H7 (cell line): ENCODE results near the gene HOXB8. TPM values are rescaled to one million over a fixed set of nuclear protein-coding genes. Genes with fewer than 3 reads are reported as not detected.

Experiments used
- DNase-seq: peaks from one replicate; pipeline ENCODE4 v3.0.0; 2012
- H3K27me3 ChIP-seq: 2 replicates; pipeline ENCODE4 v1.6.0; 2011; ENCODE audit warnings: mild to moderate bottlenecking, low read length; ENCODE audit not compliant: control insufficient read depth, insufficient read depth
- H3K36me3 ChIP-seq: replicated peaks from 2 replicates; pipeline ENCODE4 v1.5.1; 2011; ENCODE audit warnings: low read length; ENCODE audit not compliant: control insufficient read depth, insufficient read depth
- H3K4me3 ChIP-seq: 2 replicates; pipeline ENCODE4 v1.5.1; 2011; ENCODE audit warnings: low read depth, mild to moderate bottlenecking, control low read depth, low read length, moderate library complexity; ENCODE audit not compliant: insufficient read depth
- total RNA-seq: library from RNA; depleted of rRNA; stranded (reverse); fragments of >200 nt; shearing (Covaris generic); gene quantifications from 2 replicates; pipeline ENCODE4 v1.2.3, GENCODE V29; 2014

Gene HOXB8
- total RNA-seq, 1 experiment from 2014 or later = not detected

DNA sequence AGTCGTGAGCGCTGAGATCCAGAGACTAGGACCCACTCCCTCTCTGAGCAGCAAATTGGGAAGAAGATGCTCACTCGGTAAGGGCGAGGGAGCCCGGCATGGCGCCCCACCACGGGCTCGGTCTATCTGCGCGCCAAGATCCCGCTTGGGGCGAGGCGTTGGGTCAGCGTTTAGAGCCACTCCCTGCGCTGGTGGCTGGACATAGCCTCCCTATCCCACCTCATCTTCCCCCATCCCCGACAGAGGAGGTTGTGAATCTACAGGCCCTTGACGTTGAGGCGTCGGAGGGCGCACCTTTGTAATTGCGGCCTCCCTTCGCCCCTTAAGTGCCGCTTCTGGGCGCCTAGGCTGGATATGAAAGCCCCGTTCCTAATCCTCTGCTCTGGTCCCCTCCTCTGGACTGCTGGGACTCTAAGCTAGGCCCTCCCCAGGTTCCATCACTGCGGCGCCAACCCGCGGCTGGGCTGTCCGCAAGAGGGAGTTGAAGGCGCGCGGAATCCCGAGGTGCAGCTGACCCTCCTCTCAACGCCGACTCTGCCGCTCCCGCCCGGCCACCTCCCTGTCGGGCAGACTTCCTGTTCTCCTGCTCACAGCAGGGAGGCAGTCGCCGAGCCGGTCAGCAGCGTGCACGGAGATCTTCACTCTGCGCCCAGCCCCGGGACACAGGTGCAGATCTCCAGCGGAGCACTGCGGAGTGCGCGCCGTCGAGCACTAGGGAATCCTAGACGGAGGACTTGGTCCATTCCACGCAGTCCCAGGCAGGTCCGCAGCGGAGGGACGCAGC lies 27.2 kb upstream of the HOXB8 start:
- DNase-seq = peak; percentile 91
- Histone ChIP-seq H3K27me3 (peaks cover 99% of the 10 kb centered on the region), H3K36me3 (no peaks in the 10 kb centered on the region), H3K4me3 (no peak overlapping the region)

DNA sequence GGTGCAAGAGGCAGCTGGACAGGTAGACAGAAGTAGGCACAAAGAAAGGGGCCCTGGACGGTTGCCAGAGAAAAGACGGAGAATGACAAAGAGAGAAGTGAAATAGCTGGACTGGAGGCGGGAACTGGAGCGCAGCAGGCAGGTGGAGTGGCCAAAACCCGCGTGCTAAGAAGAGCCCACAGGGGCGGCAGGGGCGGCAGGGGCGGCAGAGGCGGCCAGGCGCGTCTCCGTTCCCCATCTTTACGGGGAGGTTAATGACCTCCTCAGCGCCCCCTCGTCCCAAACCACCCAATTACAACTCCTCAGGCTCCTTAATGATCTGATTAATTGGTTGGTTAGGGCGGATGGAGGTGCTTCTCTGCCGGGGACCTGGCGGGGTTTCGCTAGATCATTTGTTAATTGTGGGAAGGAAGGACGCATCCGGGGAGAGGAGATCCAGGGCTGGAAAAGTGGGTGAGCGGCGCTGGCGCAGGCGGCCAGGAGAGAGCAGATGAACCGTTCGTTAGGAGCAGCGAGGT lies 26.5 kb upstream of the HOXB8 start:
- H3K27me3 ChIP-seq = peaks cover 100% of the 10 kb centered on the region
- H3K4me3 ChIP-seq = no peak overlapping the region
- no peaks in the 10 kb centered on the region for H3K36me3 ChIP-seq
- peak; percentile 86 for DNase-seq

DNA sequence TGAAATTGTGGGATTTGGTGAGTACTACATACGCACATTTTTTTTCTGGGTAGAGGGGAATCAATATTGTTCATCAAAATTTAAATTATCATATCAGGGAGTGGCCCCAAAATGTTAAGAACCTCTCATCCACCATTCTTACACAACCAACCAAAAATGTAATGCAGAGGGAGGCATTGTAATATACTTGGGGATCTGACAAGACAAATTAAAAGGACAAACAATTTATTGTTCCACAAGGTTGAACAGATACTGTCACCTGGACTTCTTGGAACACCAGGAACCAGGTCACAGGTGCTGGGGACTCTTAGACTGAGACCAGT lies 25.7 kb upstream of the HOXB8 start:
- Histone ChIP-seq H3K4me3 (no peak overlapping the region), H3K36me3 (no peaks in the 10 kb centered on the region), H3K27me3 (peaks cover 98% of the 10 kb centered on the region)
- DNase-seq = peak; percentile 10

DNA sequence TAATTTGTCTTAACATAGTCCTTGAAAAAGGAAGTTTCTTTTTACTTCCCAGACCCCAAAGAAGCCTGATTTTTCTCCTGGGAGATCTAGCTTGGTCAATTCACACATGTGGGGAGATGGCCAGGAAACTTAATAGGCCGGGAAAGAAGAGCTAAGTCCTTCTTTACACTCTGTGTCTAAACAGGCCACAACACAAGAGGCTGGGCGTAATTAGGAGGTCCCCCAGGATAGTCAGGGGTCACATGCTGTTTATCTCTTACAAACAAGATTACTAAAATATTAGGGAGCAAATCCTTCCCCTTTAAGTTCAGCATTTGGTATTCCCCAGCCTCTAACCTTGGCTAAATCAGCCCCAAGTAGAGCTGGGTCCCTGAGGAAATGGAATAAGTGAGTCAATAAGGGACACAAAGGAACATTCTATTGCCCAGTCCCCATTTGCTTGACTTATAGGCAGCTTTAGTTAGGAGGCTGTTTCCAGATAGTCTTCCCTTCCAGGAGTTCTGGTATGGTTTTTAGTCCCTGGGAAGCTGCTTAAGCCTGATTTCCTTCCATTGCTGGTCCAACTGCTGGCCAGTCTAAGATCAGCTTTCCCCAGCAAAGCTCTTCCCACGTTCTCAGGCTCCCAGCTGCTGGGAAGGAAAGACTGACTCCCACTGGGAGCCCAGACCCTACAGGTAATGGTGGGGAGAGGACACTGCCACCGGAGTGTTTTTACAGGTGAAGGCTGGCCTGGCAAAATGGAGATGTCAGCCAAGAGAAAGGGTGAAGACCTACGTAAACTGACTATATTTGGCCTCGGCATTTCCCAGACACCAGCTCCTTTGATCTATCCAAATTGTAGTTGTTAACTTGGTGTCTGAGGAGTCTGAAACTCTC lies 25.1 kb upstream of the HOXB8 start:
- H3K36me3 ChIP-seq = no peaks in the 10 kb centered on the region
- peak; percentile 19 for DNase-seq
- peaks cover 98% of the 10 kb centered on the region for H3K27me3 ChIP-seq
- H3K4me3 ChIP-seq = no peak overlapping the region

DNA sequence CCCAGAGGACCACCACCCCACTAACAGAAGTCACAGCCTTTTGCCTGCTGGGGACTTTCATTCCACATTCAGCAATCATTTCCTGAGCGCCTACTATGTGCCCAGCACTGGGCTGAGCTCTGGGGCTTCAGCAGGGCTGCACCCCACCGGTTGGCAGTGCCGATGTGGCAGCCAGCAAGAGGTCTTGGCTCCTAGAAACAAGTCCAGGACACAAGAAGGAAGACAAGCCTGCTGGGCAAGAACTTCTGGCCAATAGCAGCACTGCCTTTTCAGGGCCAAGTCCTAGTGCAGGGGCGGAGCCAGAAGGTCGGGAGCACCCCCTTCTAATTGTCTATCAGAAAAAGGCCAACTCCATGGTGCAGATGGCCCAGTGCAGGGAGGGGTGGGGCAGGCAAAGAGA lies 24.0 kb upstream of the HOXB8 start:
- peak; percentile 58 for DNase-seq
- peaks cover 98% of the 10 kb centered on the region for H3K27me3 ChIP-seq
- H3K4me3 ChIP-seq = no peak overlapping the region
- H3K36me3 ChIP-seq = no peaks in the 10 kb centered on the region

DNA sequence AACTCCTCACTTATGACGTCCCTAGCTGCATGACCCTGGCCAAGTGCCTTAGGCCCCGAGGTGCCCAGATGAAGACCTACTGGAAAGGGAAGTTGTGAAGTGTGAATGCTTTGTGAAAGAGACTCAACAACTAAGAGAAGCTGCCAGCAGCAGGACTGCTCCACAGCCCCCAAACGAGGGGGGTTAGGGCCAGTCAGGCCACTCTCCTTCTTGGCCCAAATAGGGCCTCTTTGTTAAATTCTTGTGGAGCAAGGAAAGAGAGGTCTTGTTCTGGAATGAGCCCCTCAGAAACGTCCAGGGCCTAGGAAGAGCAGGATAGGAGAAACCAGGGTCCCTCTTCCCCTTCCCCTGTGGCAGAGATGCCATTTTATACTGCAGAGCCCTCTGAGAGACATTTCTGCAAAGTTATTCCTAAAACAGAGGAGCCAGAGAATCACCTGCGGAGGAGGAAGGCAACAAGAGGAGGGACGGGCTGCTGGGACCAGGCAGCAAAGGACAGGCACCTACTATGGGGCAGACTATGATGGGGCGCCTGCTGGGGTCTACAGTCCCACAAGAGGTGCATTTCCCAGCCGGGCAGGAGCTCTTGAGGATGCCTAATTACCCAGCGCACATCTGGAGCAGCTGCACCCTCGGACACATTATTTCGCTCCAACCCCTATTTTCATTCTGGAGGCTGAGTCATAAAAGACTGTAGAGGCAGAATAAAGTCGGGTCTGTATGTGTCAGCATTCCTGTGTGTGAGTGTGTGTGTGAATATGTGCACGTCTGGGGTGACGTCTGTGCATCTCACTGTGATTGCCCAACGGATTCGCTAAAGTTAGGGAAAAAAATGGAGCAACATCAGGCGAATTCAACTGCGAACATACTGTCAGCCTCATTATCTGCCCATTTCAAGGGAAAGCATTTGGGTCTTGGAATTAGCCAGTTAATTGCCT lies 22.5 kb upstream of the HOXB8 start:
- no peak overlapping the region for H3K4me3 ChIP-seq
- DNase-seq = peak; percentile 26
- H3K27me3 ChIP-seq = peaks cover 98% of the 10 kb centered on the region
- no peaks in the 10 kb centered on the region for H3K36me3 ChIP-seq

DNA sequence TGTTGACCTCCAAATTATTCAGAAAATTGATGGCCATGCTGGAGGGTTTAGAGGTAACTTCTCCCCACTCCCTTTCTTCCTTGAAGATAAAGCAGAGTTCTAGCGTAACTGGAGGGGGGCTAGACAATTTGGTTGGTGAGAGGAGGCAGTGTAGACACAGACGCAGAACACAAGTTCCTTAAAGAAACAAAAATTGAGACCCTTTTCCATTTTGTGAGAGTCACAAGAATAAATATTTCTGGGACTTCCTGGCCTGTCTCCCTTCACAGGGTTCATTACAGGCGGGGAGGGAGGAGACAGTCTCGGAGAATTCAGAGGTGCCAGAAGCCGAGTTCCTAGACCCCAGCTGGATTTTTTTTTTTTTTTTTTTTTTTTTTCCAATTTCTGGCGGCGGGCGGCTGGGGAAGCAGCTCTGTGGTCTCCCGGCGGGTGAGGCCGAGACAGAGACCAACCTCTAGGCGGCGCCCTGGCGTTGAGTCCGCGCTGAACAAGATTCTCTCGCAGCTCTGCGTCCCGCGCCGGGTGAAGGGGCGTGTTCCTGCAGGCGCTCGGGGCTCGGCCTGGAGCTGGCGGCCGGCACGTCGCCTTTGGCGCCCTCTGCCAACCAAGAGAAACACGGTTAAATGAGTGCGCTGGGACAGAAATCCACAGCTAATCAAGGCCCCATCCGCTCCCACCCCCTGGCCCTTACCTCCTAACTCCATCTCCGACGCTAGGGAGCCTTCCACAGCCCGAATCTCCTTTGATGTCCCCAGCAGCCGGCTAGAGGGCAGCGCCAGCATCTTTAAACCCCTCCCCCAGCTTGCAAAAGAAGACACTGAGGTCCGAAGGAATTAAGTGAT lies 21.3 kb upstream of the HOXB8 start:
- no peak overlapping the region for H3K4me3 ChIP-seq
- H3K27me3 ChIP-seq = peaks cover 98% of the 10 kb centered on the region

DNA sequence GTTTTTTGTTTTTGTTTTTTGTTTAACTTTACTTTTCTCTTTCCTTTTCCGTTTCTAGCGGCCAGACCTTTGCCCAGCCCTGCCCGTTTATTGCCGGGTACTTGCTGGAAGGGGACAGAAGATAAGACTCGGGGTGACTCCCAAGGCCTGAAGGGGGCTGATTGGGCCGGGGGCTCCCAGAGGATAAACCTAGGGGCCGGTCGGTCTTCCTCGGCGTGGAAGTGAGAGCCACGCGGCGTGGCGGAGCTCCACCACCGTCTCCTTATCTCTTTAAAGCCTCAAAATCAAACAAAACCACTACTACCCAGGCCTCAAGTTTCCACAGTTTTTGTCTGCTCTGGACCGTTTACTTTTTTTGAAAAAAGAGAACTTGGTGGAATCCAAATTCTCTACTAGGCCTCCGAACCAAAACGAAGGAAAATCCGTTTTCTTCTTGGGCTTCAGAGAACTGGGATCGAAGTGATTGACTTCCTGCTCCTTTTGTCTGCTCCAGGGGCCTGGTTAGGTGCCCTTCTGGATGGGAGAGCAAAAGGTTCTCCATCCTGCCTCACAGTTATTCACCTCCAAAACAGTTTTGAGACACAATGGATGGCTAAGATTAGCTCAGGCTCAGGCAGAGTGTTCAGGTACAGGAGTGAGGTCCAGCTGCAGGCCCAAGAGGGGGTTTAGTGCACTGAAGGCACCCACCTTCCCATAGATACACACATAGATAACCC lies 19.6 kb upstream of the HOXB8 start:
- no peaks in the 10 kb centered on the region for H3K36me3 ChIP-seq
- H3K4me3 ChIP-seq = no peak overlapping the region
- peaks cover 98% of the 10 kb centered on the region for H3K27me3 ChIP-seq
- DNase-seq = peak; percentile 42

More for the DNA sequence above, 21.3 kb upstream of the HOXB8 start:
- H3K36me3 ChIP-seq = no peaks in the 10 kb centered on the region
- peak; percentile 97 for DNase-seq

DNA sequence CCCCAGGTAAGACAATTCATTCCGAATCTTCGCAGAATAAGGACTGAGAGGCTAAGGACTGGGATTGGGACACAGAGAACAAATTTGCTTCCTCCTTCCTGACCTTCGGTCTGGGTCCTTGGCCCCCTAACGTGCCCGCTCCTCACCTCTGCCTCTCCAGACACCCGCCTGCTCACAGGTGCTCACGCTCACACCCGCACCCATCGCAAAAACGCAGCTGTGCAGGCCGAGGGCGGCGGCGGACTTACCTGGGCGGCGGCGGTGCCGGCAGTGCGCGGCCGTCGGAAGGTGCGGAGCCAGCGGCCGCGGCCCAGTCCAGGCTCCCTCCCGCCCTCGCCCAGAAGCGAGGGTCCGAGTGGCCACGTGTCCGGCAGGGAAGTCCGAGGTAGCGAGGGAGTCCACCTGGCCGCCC lies 18.2 kb upstream of the HOXB8 start:
- H3K36me3 ChIP-seq = no peaks in the 10 kb centered on the region
- H3K27me3 ChIP-seq = peaks cover 98% of the 10 kb centered on the region
- peak; percentile 69 for DNase-seq
- no peak overlapping the region for H3K4me3 ChIP-seq

DNA sequence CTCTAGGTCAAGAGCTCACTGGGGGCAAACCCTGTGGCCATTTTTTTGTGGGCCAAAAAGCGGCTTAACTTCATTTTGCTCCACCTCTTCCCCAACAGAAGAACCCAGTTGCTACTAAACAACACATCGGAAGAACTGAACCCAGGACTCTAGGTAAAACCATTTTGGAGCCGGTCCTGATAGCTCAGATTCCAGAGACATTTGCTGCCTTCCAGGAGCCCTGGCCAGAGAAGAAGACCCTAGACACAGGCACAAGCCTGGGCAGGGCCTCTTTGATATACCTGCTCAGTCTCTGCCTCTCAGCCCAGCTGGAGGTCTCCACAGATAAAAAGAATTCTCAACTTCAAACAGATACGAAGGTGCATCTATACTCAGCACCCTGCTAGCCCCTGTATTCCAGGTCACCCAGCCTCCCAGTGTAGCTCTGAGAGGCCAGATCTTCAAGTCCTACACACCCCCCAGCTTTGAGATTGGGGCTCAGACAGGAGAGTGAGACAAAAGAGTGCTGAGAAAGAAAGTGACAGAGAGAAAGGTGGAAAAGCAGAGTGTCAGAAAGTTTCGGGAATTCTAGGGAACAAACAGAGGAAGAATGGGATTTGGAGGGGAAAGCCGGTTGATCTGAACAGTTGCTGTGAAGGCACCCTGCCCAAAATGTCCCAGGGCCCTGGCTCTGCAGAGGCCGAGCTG lies 17.6 kb upstream of the HOXB8 start:
- H3K4me3 ChIP-seq = no peak overlapping the region
- DNase-seq = no peak
- H3K27me3 ChIP-seq = peaks cover 98% of the 10 kb centered on the region
- H3K36me3 ChIP-seq = no peaks in the 10 kb centered on the region

DNA sequence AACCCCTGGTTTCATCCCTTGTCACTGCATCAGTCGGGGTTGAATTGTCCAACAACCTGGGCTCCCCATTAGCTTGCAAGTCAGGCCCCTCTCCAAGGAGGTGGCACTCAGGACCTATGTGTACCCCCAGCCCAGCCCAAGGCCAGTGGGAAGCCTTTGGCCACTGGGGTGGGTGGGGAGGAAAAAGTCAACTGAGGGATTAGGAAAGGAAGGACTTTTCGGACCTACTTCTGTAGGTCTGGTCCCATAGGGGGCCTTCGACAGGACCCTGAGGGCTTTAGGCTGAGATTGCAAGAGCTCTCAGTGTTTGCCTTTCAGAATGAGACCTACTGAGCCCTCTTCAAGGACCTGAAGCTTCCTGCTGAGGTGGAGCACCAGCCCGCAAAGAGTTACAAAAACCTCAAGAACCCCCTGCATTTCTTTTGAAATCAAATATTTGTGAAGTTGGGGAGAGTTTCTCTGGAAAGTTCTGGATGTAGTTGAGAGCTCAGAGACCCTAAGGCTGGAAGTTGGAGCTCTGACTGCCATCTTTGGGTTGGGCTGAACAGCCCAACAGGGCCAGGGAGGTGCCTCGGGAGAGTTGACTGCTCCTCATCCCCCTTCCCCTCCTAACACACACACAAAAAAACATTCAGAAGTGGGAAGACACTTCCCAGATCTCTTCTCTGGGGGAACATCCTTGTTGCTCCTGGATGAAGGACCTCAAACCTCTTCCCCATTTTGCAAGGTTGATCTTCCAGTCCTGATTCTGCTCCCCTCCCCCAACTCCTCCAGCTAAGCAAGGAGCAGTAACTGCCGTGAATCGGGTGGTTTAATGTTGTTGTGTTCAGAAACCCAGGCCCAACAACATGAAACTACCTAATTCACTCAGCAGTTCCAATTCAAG lies 16.8 kb upstream of the HOXB8 start:
- Histone ChIP-seq H3K4me3 (no peak overlapping the region), H3K36me3 (no peaks in the 10 kb centered on the region), H3K27me3 (peaks cover 98% of the 10 kb centered on the region)
- no peak for DNase-seq
